Measurements from ENCODE around the gene NMU.
A peak's percentile ranks its signal among the peaks of the same experiment; 100 is the strongest.
"Not testable (repeated sequence)": the region's sequence is repeated elsewhere in the genome, so short reads cannot be mapped to it uniquely, and the experiment has no call there.

Gene NMU, protein sequence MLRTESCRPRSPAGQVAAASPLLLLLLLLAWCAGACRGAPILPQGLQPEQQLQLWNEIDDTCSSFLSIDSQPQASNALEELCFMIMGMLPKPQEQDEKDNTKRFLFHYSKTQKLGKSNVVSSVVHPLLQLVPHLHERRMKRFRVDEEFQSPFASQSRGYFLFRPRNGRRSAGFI

DNA sequence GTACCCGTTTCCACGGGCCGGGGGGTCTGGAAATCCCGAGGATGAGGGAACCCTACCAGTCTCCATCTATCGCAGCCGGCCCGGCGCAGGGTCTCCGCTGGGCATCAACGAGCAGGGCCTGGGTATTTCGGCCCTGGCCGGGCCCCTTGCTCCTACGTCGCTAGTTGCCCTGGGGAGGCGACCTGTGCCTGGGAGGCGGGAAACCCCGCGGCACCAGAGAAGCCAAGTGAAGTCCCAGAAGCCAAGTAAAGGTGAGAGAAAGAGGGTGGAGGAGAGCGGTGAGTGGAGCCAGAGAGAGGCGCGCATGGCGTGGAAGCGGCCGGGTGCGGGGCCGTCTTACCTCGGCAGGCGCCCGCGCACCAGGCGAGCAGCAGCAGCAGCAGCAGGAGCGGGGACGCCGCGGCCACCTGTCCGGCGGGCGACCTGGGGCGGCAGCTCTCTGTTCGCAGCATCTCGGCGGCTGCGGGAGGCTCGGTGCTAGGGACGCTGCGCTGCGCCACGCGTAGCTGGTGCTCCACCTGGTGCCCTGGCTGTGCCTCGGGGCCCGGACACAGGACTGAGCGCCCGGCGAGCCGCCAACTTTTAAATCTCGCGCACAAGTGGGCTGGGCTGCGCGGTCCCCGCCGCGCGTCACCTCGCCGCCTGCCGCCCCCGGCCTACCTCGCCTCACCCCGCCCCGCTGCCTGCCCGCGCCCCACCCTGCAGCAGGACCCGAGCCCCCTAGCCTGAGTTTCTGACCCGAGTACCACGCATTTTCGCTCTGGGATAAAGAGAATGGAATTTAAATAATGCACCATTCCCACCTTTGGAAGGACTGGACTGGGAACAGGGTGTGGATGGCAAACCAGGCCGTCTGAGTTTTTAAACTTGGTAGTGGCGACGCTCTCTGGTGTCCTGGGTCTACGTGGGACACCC is at the start of gene NMU:
Gene NMU, minus strand, starts transcription at position 558 of the 915 bp plus-strand sequence. Its CDS starts 106 bp downstream, at position 452.
- peak; percentile 19 for DNase-seq (ENCODE audit: low read depth)

DNA sequence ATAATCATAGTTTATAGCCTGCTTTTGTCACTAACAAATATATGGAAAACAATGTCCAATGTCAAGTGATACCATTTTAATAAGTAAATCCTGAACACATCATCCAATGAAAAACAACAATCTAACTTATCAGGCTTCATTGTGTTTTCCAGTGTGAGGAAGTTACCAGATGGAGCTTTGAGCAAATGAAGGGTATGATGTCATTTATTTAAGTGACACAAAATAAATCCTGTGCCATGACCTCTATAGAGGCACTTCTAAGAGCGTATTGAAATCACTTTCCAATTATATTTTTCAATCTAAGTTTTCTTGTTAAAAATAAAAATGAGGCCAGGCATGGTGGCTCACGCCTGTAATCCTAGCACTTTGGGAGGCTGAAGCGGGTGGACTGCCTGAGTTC is 48.2 kb upstream of the NMU start:
- DNase-seq (ENCODE audit: low read depth) = no peak

DNA sequence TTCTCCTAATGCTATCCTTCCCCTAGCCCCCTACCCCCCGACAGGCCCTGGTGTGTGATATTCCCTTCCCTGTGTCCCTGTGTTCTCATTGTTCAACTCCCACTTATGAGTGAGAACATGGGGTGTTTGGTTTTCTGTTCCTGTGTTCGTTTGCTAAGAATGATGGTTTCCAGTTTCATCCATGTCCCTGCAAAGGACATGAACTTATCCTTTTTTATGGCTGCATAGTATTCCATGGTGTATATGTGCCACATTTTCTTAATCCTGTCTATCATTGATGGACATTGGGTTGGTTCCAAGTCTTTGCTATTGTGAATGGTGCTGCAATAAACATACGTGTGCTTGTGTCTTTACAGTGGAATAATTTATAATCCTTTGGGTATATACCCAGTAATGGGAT is 46.7 kb upstream of the NMU start:
- not testable (repeated sequence) for DNase-seq (ENCODE audit: low read depth)

DNA sequence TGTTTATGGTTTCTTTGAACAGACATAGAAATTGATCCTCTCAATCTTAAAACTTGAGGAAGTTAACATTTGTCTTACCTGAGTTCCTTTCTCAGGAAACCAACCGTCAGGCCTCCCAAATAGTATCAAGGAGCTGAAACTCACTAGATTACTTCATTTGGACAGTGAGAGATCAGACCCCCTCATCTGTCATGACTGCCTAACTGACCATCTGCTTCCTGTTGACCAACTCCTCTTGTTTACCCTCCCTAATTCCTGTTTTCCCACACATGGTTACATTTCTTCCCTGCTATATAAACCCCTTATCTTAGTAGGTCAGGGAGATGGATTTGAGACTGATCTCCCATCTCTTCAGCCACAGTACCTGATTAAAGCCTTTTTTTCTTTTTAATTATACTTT is 46.2 kb upstream of the NMU start:
- DNase-seq (ENCODE audit: low read depth) = no peak

DNA sequence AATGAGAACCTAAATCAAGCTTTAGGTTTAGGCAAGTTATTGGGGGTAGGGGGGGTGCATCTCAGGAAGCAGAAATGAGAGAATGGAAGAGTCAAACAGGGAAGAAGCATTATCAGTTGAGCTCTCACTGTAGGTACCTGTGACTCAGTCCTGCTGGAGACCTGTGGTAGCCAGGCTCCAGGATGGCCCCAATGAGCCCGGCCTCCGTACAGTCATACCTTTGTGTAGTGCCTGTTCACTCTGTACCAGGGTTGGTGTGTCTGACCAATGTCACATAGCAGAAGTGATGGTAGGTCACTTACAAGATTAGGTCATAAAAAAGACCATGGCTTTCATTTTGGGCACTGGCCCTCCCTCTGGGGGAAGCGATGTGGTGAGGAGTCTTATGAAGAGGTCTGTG is 45.3 kb upstream of the NMU start:
- no peak for DNase-seq (ENCODE audit: low read depth)

DNA sequence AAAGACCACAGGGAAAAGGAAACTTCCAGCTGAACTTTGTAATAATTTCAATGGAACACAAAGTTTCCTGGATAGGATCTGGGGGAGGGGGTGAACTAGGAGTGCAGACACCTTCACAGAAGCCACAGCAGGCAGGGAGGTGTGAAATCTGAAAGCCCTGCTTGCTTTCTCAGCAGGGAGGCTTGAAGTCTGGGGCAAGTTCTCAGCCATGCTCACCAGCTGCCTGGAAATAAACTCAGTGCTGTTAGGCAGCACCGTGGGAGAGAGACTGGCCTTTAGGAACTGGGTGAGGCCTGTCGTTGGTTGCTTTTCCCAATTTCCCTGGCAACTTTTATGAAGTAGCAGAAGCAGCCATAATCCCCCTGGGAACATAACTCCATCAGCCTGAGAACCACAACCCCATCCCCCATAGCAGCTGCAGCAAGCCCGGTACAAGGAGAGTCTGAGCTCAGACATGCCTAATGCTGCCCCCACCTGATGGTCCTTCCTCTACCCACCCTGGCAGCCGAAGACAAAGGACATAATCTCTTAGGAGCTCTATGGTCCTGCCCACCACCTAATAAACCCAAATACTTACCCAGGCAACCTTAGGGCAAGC is 39.2 kb upstream of the NMU start:
- DNase-seq (ENCODE audit: low read depth) = no peak

DNA sequence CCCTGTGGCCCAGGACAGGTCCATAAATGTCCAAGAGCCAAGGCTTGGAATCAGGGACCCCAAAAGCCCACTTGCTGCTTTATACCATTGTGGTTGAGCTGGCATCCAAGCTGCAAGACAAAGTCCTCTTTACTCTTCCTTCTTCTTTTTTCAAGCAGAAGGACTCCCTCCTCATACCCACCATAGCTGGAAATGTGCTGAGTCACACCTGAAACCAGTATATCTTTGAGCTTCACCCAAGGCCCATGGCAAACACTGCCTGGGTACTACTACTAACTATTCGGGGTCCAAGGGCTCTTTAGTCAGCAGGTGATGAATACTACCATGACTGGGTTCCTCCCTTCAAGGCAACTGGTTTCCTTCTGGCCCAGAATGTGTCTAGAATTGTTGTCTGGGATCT is 37.3 kb upstream of the NMU start:
- DNase-seq (ENCODE audit: low read depth) = no peak

DNA sequence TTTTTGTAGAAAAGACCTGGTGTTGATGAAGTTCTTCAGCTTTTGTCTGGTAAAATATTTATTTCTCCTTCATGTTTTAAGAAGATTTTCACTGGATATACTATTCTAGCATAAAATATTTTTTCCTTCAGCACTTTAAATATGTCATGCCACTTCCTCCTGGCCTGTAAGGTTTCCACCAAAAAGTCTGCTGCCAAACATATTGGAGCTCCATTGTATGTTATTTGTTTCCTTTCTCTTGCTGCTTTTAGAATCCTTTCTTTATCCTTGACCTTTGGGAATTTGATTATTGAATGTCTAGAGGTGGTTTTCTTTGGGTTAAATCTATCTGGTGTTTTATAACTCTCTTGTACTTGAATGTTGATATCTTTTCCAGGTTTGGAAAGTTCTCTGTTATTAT is 35.6 kb upstream of the NMU start:
- DNase-seq (ENCODE audit: low read depth) = no peak

DNA sequence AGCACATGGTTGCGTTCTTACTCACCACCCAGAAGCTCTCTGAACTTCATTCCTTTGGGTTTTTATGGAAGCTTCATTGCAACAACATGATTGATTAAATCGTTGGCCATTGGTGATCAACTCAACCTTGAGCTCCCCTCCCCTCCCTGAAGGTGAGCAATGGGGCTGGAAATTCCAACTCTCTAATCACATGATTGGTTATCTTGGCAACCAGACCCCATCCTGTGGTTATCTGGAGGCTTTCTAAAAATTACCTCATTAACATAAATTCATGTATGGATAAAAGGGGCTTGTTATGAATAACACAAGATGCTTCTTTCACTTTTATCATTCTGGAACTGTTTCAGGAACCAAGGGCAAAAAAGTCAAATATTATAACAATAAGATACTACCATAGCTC is 34.6 kb upstream of the NMU start:
- no peak for DNase-seq (ENCODE audit: low read depth)

DNA sequence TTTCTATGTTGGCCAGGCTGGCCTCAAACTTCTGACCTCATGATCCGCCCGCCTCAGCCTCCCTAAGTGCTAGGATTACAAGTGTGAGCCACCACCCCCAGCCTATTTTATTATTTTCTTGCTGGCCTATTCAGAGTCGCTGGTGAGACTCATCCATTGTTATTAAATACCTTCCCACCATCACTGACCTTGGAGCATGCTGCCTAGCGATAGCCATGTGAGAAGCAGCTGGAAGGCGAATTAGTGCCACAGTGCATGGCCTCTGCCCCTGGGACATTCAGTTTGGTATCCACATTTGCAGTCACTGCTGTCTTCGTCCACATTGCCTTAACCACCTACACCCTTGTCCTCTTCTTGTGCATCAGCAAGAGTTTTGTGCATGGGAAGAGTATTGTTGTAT is 32.4 kb upstream of the NMU start:
- DNase-seq (ENCODE audit: low read depth) = no peak

DNA sequence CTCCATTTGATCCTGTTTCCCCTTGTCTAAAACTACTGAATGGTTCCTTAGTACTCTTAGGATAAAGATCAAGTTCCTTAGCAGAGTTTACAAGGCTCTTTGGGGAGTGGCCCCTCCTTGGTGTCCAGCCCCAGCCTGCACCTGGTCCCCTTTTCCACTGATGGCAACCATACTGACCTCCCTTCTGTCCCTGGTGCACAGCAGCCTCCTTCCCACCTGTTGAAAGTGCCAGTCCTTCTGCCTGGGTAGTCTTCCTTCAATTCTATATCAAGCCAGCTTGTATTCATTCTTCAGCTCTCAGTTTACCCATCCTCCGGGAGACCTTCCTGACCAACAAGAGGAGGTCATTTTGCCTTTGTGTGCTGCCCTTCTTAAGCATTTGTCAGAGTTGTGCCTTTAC is 30.4 kb upstream of the NMU start:
- DNase-seq (ENCODE audit: low read depth) = no peak

DNA sequence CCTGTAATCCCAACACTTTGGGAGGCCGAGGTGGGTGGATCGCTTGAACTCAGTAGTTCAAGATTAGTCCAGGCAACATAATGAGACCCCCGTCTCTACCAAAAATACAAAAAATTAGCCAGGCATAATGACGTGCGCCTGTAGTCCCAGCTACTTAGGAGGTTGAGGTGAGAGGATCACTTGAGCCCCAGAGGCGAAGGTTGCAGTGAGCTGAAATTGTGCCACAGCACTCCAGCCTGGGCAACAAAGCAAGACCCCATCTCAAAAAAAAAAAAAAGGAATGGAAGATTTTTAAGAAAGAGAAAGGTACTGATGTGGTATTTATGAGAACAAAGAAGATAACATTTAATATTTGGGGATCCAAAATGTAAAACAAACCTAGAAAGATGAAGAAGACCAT is 27.0 kb upstream of the NMU start:
- DNase-seq (ENCODE audit: low read depth) = no peak

DNA sequence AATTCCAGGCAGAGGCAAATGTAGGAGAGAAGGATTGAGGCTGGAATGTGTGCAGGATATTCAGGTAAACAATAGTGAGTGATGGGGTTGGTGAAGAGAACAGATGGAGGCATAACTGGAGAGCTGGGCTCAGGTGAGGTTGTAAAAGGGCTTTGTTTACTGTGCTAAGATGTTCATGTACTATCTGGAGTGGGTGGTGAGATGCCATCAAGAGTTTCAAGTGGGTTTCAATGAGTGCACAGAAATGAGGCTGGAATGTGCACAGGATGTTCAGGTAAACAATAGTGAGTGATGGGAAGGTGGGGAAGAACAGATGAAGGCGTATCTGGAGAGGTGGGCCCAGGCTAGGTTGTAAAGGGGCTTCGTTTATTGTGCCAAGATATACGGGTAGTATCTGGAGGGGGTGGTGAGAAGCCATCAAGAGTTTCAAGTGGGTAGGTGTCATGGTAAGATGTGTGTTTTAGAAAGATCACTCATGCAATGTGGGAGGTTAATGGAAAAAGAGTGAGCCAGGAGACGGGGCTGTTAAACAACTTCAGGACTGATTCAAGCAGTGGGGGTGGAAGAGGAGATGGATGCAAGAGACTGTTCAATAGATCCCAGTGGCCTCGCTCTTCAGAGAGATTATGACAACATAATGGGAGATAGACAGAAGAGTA is 25.4 kb upstream of the NMU start:
- no peak for DNase-seq (ENCODE audit: low read depth)

DNA sequence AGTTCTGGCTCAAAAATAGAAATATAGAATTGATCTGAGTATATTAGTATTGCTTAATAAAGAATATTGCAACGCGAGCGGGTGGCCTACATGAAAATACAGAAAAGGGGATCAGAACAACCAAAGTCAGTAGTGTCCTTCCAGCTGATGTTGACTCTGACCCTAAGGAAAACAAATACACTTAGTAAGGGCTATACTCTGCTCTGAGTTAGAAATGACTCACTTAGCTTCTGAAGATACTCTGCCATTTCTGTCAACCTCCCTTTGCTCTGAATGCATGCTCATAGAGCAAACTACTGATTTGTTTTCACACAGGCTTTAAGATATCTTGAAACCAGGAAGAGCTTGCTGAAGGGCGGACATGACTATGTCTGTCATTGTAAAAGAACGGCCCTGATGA is 22.6 kb upstream of the NMU start:
- no peak for DNase-seq (ENCODE audit: low read depth)

DNA sequence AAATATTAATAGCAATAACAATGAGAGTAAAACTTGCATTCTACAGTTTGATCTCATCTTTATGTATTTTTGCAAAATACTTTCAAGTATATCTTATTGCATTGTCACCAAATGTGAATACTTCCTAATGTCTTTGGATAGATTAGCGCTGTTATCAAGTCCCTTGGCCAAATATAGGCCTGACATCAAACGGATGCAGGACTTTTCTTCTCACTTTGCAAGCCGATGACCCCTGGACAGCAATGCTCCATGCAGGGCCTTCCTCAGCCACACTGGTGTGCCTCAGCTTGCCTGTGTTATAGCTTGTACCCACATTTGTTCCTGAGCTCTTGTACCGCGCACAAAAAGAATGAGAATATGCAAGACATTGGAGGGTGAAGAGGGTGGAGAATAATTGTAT is 18.0 kb upstream of the NMU start:
- DNase-seq (ENCODE audit: low read depth) = no peak

DNA sequence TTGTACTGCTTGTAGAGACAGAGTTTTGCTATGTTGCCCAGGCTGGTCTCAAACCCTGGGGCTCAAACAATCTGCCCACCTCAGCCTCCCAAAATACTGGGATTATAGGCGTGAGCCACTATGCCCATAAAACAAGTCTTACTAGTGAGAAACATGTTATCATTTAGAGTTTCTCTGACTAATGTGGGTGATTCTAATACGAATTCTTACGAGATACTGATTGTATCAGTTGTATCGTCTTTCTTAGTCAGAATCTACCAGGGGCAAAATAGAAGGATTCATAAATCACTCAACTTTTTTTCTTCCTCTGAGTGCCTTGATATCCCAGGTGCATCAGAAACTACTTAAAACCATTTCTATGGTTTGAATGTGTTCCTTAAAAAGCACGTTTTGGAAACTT is 14.4 kb upstream of the NMU start:
- DNase-seq (ENCODE audit: low read depth) = no peak

DNA sequence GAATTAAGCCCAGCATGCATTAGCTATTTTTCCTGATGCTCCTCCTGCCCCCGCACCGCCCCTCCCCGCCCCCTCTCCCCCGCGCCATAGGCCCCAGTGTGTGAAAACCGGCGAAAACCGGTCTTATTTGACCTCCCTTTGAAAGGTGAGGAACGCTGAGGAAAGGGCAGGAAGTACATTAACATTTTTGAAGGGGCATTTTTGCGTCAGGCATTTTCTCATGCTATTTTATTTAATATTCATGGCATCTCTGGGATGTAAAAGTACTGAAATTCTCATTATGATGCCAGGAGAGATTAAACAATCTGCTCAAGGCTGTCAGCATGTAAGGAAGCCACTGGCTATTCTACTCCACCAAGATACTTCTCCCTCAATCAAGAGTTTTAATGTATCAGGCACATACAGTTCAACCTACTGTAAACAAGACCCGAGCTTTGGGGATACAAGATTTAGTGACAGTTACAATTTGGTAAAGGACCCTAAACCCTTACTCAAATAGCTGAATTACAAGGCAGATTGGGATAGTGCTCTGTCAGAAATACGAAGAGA is 1.2 kb upstream of the NMU start:
- no peak for DNase-seq (ENCODE audit: low read depth)

DNA sequence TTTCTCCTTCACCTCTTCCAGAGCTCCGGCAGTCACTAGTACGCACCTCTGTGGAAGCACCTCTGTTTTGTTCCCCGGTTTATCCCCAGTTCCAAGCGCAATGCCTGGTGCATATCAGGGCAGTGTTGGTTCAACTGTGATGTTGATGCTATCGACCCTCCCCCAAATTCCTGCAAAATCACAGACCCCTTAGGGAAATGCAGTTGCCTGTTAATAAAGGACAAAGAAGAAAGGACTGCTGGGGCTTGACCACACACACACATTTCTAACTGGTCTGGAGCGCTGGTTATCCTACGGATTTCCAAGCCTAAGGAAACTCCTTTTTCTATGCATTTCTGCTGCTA is 530 bp upstream of the NMU start:
- DNase-seq (ENCODE audit: low read depth) = no peak

DNA sequence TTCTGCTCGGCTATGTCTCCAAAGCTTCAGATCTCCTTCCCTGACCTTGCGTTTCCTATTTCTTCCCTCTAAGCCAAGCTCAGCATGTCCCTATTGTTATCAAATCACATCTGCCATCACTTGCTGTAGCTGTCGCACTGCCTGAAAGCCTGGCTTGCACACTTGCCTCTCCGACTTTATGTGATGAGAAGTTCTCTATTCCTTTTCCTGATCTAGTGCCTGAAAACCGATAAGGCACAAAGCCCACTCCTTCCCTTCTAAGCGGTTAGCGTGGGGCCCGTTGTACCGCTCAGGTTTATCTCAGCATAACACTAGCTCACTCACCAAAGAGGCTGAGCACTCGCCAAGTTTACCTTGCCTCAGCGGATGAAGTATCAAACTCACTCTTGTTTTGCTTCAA is 816 bp downstream of the NMU start:
- no peak for DNase-seq (ENCODE audit: low read depth)

DNA sequence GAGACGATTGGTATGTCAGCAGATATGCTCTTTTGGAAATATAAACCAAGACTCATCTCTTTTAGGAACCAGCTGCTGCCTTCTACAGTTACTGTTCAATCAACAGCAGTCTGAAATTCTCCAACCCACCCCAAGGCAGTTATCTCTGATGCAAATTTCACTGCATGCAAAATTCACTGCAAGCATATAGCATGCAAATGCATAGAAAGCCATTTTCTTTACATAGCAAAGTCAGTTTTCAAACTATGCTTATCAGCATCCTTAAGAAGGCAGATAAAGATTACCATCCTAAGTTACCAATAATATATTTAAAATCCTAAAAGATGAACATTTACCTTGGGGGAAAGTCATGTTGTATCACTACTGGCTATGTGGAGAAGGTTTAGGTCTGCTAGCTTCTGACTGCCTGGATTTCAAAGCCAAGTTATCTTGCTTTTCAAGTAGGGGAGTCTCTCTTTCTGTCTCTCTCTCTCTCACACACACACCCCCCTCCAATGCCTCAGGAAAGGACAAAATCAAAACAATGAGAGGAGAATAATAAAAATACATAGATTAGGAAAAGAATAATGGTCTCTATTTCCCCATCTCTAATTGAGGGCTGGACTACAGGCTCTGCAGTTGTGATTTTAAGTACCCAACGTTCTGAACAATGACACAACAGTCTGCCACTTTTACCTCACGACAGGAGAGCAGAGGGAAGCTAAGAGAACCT is 1.5 kb downstream of the NMU start:
- DNase-seq (ENCODE audit: low read depth) = no peak

DNA sequence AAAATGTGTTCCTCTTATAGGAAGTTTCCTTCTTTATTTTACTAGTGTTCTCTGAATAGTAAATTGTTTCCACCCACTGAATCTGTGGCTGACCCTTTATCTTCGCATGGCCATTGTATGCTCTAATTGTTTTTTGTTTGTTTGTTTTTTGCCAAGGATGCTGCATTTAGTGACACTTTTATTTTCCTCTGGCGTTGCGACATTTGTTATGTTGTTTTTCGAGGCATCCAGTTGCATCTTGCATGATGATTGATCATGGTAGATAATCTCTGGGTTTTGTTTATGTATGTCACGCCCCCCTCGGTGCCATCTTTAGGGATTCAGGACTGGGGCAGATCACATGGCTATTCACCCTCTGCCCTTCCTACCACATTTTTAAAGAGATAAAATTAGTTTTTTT is 2.2 kb downstream of the NMU start:
- no peak for DNase-seq (ENCODE audit: low read depth)

DNA sequence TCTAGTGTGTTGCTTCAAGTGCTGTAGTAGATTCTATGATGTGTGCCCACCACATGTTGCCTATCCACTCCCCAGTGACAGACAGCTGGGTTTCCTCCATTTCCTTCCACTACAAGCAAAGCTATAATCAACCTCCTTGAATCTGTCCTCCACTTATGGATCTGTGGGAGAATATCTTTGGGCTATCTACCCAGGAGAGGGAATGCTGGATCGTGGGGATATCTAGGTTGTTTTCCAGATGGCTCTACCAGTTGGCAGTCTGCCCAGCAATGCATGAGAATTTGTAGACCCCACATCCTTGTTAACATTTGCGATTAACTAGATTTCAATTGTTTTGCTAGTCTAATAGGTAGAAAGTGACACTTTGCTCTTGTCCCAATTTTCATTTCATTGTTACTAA is 10.3 kb downstream of the NMU start:
- no peak for DNase-seq (ENCODE audit: low read depth)
